ENCODE measurements around the gene ASTN2.

DNA sequence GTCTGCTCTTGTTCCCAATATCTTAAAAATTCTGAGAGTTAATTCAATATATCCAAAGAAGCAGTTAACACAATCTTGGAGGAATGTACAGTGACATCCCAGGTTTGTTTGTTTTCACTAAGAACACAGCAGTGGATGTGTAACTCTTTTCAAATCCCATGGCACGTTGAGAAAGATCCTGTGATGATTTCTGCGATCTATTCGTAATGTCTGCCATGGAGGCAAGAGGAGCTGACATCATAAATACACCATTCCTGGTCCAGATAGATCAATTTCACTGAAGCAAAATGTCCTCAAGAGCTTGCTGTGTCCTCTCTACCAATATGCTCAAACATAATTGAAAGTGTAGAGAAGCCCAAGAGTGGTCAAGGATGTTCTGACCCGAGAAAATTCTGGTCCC is 980.5 kb downstream of the ASTN2 start:
- TF ChIP-seq, protein P1, sequence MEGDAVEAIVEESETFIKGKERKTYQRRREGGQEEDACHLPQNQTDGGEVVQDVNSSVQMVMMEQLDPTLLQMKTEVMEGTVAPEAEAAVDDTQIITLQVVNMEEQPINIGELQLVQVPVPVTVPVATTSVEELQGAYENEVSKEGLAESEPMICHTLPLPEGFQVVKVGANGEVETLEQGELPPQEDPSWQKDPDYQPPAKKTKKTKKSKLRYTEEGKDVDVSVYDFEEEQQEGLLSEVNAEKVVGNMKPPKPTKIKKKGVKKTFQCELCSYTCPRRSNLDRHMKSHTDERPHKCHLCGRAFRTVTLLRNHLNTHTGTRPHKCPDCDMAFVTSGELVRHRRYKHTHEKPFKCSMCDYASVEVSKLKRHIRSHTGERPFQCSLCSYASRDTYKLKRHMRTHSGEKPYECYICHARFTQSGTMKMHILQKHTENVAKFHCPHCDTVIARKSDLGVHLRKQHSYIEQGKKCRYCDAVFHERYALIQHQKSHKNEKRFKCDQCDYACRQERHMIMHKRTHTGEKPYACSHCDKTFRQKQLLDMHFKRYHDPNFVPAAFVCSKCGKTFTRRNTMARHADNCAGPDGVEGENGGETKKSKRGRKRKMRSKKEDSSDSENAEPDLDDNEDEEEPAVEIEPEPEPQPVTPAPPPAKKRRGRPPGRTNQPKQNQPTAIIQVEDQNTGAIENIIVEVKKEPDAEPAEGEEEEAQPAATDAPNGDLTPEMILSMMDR (IDR thresholded peaks at IDR 0.05; ENCODE audit: low read length) = no peak
- TF ChIP-seq EZH2 (IDR thresholded peaks at IDR 0.05; ENCODE audit: borderline replicate concordance, low read length) = no peak

All from OCI-LY1 (cell line).